Esophagus muscularis mucosa (tissue), 4 donors: Measurements from ENCODE around the gene PHGDH. TPM values are rescaled to one million over a fixed set of nuclear protein-coding genes. Genes with fewer than 3 reads are reported as not detected.

Experiments used
- DNase-seq: peaks from one replicate; pipeline ENCODE4 v3.0.0-alpha.2; 2017; ENCODE audit errors: extremely low spot score
- H3K27ac ChIP-seq, 4 donors: fragments of 200-600 bp; sonication (generic); replicated peaks in 1 of 4; 1 replicate in 3 of 4; 2 replicates in 1 of 4; pipeline ENCODE4 v1.5.1; 2016 to 2019; ENCODE audit warnings: mild to moderate bottlenecking in 1 of 4
- H3K27me3 ChIP-seq, 4 donors: fragments of 200-600 bp; sonication (generic); one replicate each; pipeline versions ENCODE4 v1.5.1 to v1.6.0; 2016 to 2019
- H3K36me3 ChIP-seq, 4 donors: fragments of 200-600 bp; sonication (generic); one replicate each; pipeline ENCODE4 v1.5.1; 2016 to 2019
- H3K4me1 ChIP-seq, 4 donors: fragments of 200-600 bp; sonication (generic); one replicate each; pipeline ENCODE4 v1.5.1; 2016 to 2019
- H3K4me3 ChIP-seq, 4 donors: fragments of 200-600 bp; sonication (generic); 1 replicate in 2 of 4; 2 replicates in 2 of 4; pipeline ENCODE4 v1.5.1; 2016 to 2019; ENCODE audit warnings: mild to moderate bottlenecking in 4 of 4, moderate library complexity in 1 of 4
- H3K9me3 ChIP-seq, 4 donors: fragments of 200-600 bp; sonication (generic); 1 replicate in 3 of 4; 2 replicates in 1 of 4; pipeline ENCODE4 v1.5.1; 2016 to 2019
- EP300 ChIP-seq: sonication (generic); formaldehyde crosslinking; IDR thresholded peaks from one replicate; pipeline ENCODE4 v1.6.1; 2017; ENCODE audit warnings: antibody characterized with exemption
- POLR2A ChIP-seq: fragments of 450-650 bp; IDR thresholded peaks from one replicate; pipeline ENCODE4 v1.6.1; 2017; ENCODE audit warnings: antibody characterized with exemption, moderate library complexity, mild to moderate bottlenecking, low read depth
- POLR2AphosphoS5 ChIP-seq, 2 donors: sonication (generic); formaldehyde crosslinking; IDR thresholded peaks; one replicate each; pipeline ENCODE4 v1.6.1; 2017; ENCODE audit warnings: antibody characterized with exemption in 2 of 2
- WGBS: methylation state at CpG from one replicate; pipeline ENCODE4 v1.1.5; 2018; 5-methylcytosine and 5-hydroxymethylcytosine counted together
- intact Hi-C: fragments of 100-400 bp; cut with DNase I; formaldehyde crosslinking; loops from one replicate; pipeline ENCODE4 v1.15.1; 2023
- total RNA-seq, 4 donors: library from RNA; depleted of rRNA; stranded (reverse); fragments of >200 nt; gene quantifications; one replicate each; pipeline versions ENCODE4 v1.1.0 to v1.2.1, GENCODE V29; 2016
- TF ChIP-seq, protein P1 (sequence below), 3 experiments: fragments of 200-600 bp in 2 of 3; fragments of 450-650 bp in 1 of 3; sonication (generic) in 2 of 3; IDR thresholded peaks; one replicate each; pipeline ENCODE4 v1.5.1; 2017 to 2019; ENCODE audit warnings: antibody characterized with exemption in 3 of 3, mild to moderate bottlenecking in 2 of 3, moderate library complexity in 1 of 3

The PHGDH gene
- total RNA-seq, 4 donors from 2014 or later, result 20.3 to 42.7 (median 21.9) TPM

DNA sequence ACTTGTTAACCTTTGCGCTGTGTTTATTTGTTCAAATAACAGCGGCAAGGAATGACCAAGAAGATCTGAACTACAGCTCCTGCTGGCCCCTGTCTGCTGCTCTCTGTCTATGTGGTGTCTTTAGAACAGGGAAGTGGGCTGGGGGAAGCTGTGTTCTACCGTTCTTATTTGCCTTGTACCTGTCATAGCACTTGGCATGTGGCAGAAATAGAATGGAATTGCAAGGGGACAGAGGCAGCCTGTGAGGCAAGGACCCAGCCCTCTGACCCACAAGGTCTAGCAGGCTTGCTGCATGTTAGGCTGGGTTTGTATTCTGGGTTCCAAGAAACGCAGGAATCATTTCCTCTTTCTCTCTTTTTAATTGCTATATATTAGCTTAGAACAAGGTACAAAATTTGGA, 36.3 kb downstream of the PHGDH start:
- intact Hi-C loops, result no loop called here
- no peaks in the 10 kb centered on the region for H3K9me3 ChIP-seq
- peaks cover 4 to 34% (median 23%) of the 10 kb centered on the region in 4 donors for H3K4me1 ChIP-seq
- TF ChIP-seq, protein P1, sequence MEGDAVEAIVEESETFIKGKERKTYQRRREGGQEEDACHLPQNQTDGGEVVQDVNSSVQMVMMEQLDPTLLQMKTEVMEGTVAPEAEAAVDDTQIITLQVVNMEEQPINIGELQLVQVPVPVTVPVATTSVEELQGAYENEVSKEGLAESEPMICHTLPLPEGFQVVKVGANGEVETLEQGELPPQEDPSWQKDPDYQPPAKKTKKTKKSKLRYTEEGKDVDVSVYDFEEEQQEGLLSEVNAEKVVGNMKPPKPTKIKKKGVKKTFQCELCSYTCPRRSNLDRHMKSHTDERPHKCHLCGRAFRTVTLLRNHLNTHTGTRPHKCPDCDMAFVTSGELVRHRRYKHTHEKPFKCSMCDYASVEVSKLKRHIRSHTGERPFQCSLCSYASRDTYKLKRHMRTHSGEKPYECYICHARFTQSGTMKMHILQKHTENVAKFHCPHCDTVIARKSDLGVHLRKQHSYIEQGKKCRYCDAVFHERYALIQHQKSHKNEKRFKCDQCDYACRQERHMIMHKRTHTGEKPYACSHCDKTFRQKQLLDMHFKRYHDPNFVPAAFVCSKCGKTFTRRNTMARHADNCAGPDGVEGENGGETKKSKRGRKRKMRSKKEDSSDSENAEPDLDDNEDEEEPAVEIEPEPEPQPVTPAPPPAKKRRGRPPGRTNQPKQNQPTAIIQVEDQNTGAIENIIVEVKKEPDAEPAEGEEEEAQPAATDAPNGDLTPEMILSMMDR (IDR thresholded peaks at IDR 0.05), result no peak
- TF ChIP-seq POLR2AphosphoS5 (IDR thresholded peaks at IDR 0.05) (no peak), POLR2A (no peak), EP300 (no peak)
- H3K27me3 ChIP-seq, result no peaks in the 10 kb centered on the region
- H3K36me3 ChIP-seq, result peaks cover 0 to 43% (median 0%) of the 10 kb centered on the region in 4 donors
- 54% methylated on average over 4 of the region's 4 CpGs for WGBS
- no peak overlapping the region for H3K27ac ChIP-seq
- H3K4me3 ChIP-seq, result no peak overlapping the region
- DNase-seq, result no peak

DNA sequence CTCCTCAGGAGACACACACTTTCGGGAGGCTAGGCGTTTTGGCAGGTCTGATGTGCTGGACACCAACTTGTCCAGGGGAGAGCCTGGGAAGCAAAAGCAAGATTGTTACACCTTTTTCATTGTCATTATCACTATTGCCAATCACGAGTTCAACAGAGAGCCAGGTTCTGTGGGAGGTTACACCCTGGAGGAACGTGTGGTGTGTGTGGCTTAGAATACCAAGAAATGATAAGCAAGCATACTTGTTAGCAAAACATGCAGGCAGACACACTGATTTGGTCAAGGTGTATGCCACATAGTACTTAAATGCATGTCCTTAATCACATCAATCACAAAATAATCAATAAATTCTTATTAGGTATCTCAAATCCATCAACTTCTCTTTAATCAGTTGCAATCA, 40.9 kb downstream of the PHGDH start:
- H3K27ac ChIP-seq, result no peak overlapping the region
- H3K4me3 ChIP-seq, result no peak overlapping the region
- H3K9me3 ChIP-seq, result no peaks in the 10 kb centered on the region
- H3K27me3 ChIP-seq, result no peaks in the 10 kb centered on the region
- H3K36me3 ChIP-seq, result peaks cover 0 to 88% (median 0%) of the 10 kb centered on the region in 4 donors
- no peak for DNase-seq
- TF ChIP-seq, protein P1 (IDR thresholded peaks at IDR 0.05), result no peak
- TF ChIP-seq POLR2A (no peak), EP300 (no peak), POLR2AphosphoS5 (IDR thresholded peaks at IDR 0.05) (no peak)
- WGBS, result 92% methylated on average over 4 of the region's 4 CpGs
- H3K4me1 ChIP-seq, result peaks cover 0 to 15% (median 6%) of the 10 kb centered on the region in 4 donors
- intact Hi-C loops, result no loop called here

DNA sequence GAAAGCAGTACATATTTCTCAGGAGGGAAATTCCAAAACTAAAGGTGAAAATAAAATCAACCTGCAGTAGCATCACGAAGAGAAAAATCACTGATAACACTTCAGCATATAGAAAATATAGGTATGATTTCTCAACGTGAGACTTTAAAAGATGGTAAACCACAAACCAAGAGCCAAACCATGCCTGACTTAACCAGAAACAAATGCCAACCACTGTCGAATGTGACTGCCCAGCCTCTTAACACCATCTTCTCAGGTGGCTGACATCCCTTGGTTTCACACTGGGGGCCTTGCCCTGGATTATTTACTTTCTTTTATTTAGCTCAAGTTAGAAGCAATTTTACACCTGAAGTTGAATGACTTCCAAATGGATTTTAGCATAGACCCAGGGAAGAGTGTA, 46.9 kb downstream of the PHGDH start:
- WGBS, result 85% methylated on average over 3 of the region's 3 CpGs
- DNase-seq, result no peak
- peaks cover 0 to 73% (median 0%) of the 10 kb centered on the region in 4 donors for H3K36me3 ChIP-seq
- intact Hi-C loops, result no loop called here
- H3K9me3 ChIP-seq, result no peaks in the 10 kb centered on the region
- TF ChIP-seq EP300 (no peak), POLR2AphosphoS5 (IDR thresholded peaks at IDR 0.05) (no peak), POLR2A (no peak)
- TF ChIP-seq, protein P1 (IDR thresholded peaks at IDR 0.05), result no peak
- no peaks in the 10 kb centered on the region for H3K27me3 ChIP-seq
- H3K4me1 ChIP-seq, result peaks cover 0 to 11% (median 2%) of the 10 kb centered on the region in 4 donors
- no peak overlapping the region for H3K27ac ChIP-seq
- H3K4me3 ChIP-seq, result no peak overlapping the region

GRCh38 chr1:119762409-119762808, 50.7 kb downstream of the PHGDH start:
- no peak overlapping the region for H3K4me3 ChIP-seq
- H3K4me1 ChIP-seq, result peaks cover 0 to 23% (median 18%) of the 10 kb centered on the region in 4 donors
- H3K27ac ChIP-seq, result no peak overlapping the region
- H3K36me3 ChIP-seq, result peaks cover 0 to 35% (median 0%) of the 10 kb centered on the region in 4 donors
- no peak for TF ChIP-seq POLR2AphosphoS5 (IDR thresholded peaks at IDR 0.05)
- no peak for TF ChIP-seq POLR2A
- TF ChIP-seq, protein P1 (IDR thresholded peaks at IDR 0.05), result no peak
- TF ChIP-seq EP300, result no peak
- DNase-seq, result no peak
- WGBS, result 85% methylated on average over 1 of the region's 1 CpG
- intact Hi-C loops, result no loop called here
- no peaks in the 10 kb centered on the region for H3K27me3 ChIP-seq
- H3K9me3 ChIP-seq, result no peaks in the 10 kb centered on the region

DNA sequence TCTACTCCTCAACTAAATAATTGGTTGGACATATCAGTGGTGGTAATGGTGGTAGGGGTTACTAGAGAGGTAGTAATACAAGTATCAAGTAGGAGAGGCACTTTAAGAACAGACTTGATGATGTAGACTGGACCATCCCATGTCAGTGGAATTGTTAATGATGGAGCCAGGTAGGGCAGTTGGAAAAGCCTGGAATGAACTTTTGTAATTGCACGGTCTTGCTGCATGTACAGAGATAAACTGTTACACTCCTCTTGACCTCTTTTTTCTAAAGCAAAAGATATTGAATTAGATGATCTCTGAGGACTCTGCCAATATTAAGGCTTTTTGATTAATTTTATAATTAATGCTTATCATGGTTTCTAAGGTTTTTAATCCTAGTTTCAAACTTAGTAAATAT, 51.2 kb downstream of the PHGDH start:
- H3K27ac ChIP-seq, result no peak overlapping the region
- TF ChIP-seq, protein P1 (IDR thresholded peaks at IDR 0.05), result no peak
- no peak for DNase-seq
- peaks cover 0 to 30% (median 0%) of the 10 kb centered on the region in 4 donors for H3K36me3 ChIP-seq
- H3K9me3 ChIP-seq, result no peaks in the 10 kb centered on the region
- 87% methylated on average over 1 of the region's 1 CpG for WGBS
- H3K4me1 ChIP-seq, result peaks cover 0 to 21% (median 18%) of the 10 kb centered on the region in 4 donors
- H3K4me3 ChIP-seq, result no peak overlapping the region
- H3K27me3 ChIP-seq, result no peaks in the 10 kb centered on the region
- intact Hi-C loops, result no loop called here
